PC-9 (cell line): ENCODE results near the gene SCD5.

Experiments
- EZH2 ChIP-seq: fragments of 200-600 bp; sonication (generic); IDR thresholded peaks from 2 replicates; pipeline ENCODE4 v1.8.0; 2017; ENCODE audit warnings: antibody characterized with exemption, low read depth
- TF ChIP-seq, protein P1 (sequence below): fragments of 200-600 bp; sonication (generic); conservative IDR thresholded peaks from 2 replicates; pipeline ENCODE4 v1.6.1; 2017; ENCODE audit warnings: mixed run types, antibody characterized with exemption, mild to moderate bottlenecking, moderate library complexity

- TF ChIP-seq, protein P1, sequence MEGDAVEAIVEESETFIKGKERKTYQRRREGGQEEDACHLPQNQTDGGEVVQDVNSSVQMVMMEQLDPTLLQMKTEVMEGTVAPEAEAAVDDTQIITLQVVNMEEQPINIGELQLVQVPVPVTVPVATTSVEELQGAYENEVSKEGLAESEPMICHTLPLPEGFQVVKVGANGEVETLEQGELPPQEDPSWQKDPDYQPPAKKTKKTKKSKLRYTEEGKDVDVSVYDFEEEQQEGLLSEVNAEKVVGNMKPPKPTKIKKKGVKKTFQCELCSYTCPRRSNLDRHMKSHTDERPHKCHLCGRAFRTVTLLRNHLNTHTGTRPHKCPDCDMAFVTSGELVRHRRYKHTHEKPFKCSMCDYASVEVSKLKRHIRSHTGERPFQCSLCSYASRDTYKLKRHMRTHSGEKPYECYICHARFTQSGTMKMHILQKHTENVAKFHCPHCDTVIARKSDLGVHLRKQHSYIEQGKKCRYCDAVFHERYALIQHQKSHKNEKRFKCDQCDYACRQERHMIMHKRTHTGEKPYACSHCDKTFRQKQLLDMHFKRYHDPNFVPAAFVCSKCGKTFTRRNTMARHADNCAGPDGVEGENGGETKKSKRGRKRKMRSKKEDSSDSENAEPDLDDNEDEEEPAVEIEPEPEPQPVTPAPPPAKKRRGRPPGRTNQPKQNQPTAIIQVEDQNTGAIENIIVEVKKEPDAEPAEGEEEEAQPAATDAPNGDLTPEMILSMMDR: no peak
- no peak for TF ChIP-seq EZH2
Observed at GRCh38 chr4:82761229-82761628, 37.4 kb downstream of the SCD5 start.
